Stimulated activated naive B cell treated with anti-CD40 and anti-IgM and Interleukin-4, amounts not matched to agents 10 μg/mL and 1 μg/mL and 100 μg/mL, for 72 hours (primary cell): ENCODE data around the gene CDC34.

Source experiments
- ATAC-seq, 2 donors: fragments of 150-1000 bp; cut with Tn5 transposase; replicated peaks; 2 replicates each; pipeline ENCODE4 v1.10.0; 2021; ENCODE audit warnings: moderate library complexity in 1 of 2
- DNase-seq: peaks from one replicate; pipeline ENCODE4 v3.0.0; 2021
- H3K27ac Mint-ChIP-seq: one replicate; pipeline ENCODE4 v1.8.0; 2022; ENCODE audit warnings: mild to moderate bottlenecking, mixed read lengths
- H3K27me3 Mint-ChIP-seq, 2 donors: one replicate each; pipeline ENCODE4 v1.8.0; 2022; ENCODE audit warnings: mixed read lengths in 2 of 2
- H3K36me3 Mint-ChIP-seq, 2 donors: one replicate each; pipeline ENCODE4 v1.8.0; 2022; ENCODE audit warnings: mixed read lengths in 2 of 2, mild to moderate bottlenecking in 1 of 2
- H3K4me1 Mint-ChIP-seq, 2 donors: one replicate each; pipeline ENCODE4 v1.8.0; 2022; ENCODE audit warnings: mixed read lengths in 2 of 2, mild to moderate bottlenecking in 1 of 2
- H3K4me3 Mint-ChIP-seq, 2 donors: one replicate each; pipeline ENCODE4 v1.8.0; 2022; ENCODE audit warnings: mild to moderate bottlenecking in 2 of 2, mixed read lengths in 2 of 2, moderate library complexity in 1 of 2
- H3K9me3 Mint-ChIP-seq, 2 donors: one replicate each; pipeline ENCODE4 v1.8.0; 2022; ENCODE audit warnings: mixed read lengths in 2 of 2, mild to moderate bottlenecking in 1 of 2

The CDC34 gene

GRCh38 chr19:494171-495080, 37.1 kb upstream of the CDC34 start:
- DNase-seq, result no peak
- ATAC-seq, result no peak
- no peak overlapping the region for H3K4me3 Mint-ChIP-seq
- H3K27ac Mint-ChIP-seq, result peak overlapping the region; percentile 25
- H3K4me1 Mint-ChIP-seq, result peaks cover 21 to 34% of the 10 kb centered on the region in 2 donors
- peaks cover 3 to 8% of the 10 kb centered on the region in 2 donors for H3K36me3 Mint-ChIP-seq
- H3K27me3 Mint-ChIP-seq, result peaks cover 29 to 41% of the 10 kb centered on the region in 2 donors
- H3K9me3 Mint-ChIP-seq, result peaks cover 0 to 2% of the 10 kb centered on the region in 2 donors

- peaks cover 0 to 2% of the 10 kb centered on the region in 2 donors for H3K9me3 Mint-ChIP-seq
- H3K27me3 Mint-ChIP-seq, result peaks cover 33 to 45% of the 10 kb centered on the region in 2 donors
- ATAC-seq (peak in 1 of 2 donors; percentile 13), DNase-seq (no peak)
- no peak overlapping the region for H3K27ac Mint-ChIP-seq
- peaks cover 3 to 10% of the 10 kb centered on the region in 2 donors for H3K36me3 Mint-ChIP-seq
- peaks cover 17 to 28% of the 10 kb centered on the region in 2 donors for H3K4me1 Mint-ChIP-seq
- no peak overlapping the region for H3K4me3 Mint-ChIP-seq
Observed at GRCh38 chr19:495081-495401, 36.5 kb upstream of the CDC34 start.

GRCh38 chr19:495402-496111, 36.0 kb upstream of the CDC34 start:
- peaks cover 17 to 23% of the 10 kb centered on the region in 2 donors for H3K4me1 Mint-ChIP-seq
- no peak overlapping the region for H3K4me3 Mint-ChIP-seq
- peaks cover 33 to 45% of the 10 kb centered on the region in 2 donors for H3K27me3 Mint-ChIP-seq
- peaks cover 0 to 2% of the 10 kb centered on the region in 2 donors for H3K9me3 Mint-ChIP-seq
- DNase-seq, result no peak
- peaks cover 3 to 10% of the 10 kb centered on the region in 2 donors for H3K36me3 Mint-ChIP-seq
- ATAC-seq, result peak; percentile 45 to 48
- H3K27ac Mint-ChIP-seq, result peak overlapping the region; percentile 25

GRCh38 chr19:496112-496665, 35.4 kb upstream of the CDC34 start, which contains the start of gene MADCAM1:
Gene MADCAM1 (plus strand): TSS chr19:496486. CDS start chr19:496500, 14 bp downstream.
- DNase-seq (no peak), ATAC-seq (no peak)
- Mint-ChIP-seq H3K4me3 (no peak within 1 kb of the TSS), H3K9me3 (peaks cover 0 to 2% of the 10 kb centered on the region in 2 donors), H3K27me3 (peaks cover 33 to 45% of the 10 kb centered on the region in 2 donors), H3K36me3 (peaks cover 3 to 10% of the 10 kb centered on the region in 2 donors), H3K27ac (peak within 1 kb of the TSS; percentile 25), H3K4me1 (peaks cover 17 to 23% of the 10 kb centered on the region in 2 donors)

- peaks cover 17 to 23% of the 10 kb centered on the region in 2 donors for H3K4me1 Mint-ChIP-seq
- DNase-seq (no peak), ATAC-seq (no peak)
- peaks cover 0 to 2% of the 10 kb centered on the region in 2 donors for H3K9me3 Mint-ChIP-seq
- peaks cover 3 to 10% of the 10 kb centered on the region in 2 donors for H3K36me3 Mint-ChIP-seq
- H3K4me3 Mint-ChIP-seq, result no peak overlapping the region
- no peak overlapping the region for H3K27ac Mint-ChIP-seq
- peaks cover 33 to 45% of the 10 kb centered on the region in 2 donors for H3K27me3 Mint-ChIP-seq
Observed at GRCh38 chr19:496986-497385, 34.6 kb upstream of the CDC34 start.

GRCh38 chr19:497491-497868, 34.1 kb upstream of the CDC34 start:
- Mint-ChIP-seq H3K27ac (no peak overlapping the region), H3K36me3 (peaks cover 3 to 13% of the 10 kb centered on the region in 2 donors), H3K4me1 (peaks cover 19 to 26% of the 10 kb centered on the region in 2 donors), H3K4me3 (no peak overlapping the region), H3K27me3 (peaks cover 33 to 45% of the 10 kb centered on the region in 2 donors), H3K9me3 (peaks cover 0 to 4% of the 10 kb centered on the region in 2 donors)
- DNase-seq (no peak), ATAC-seq (peak in 1 of 2 donors; percentile 6)

GRCh38 chr19:497869-498510, 33.6 kb upstream of the CDC34 start:
- DNase-seq, result no peak
- H3K27me3 Mint-ChIP-seq, result peaks cover 33 to 45% of the 10 kb centered on the region in 2 donors
- no peak overlapping the region for H3K27ac Mint-ChIP-seq
- H3K9me3 Mint-ChIP-seq, result peaks cover 0 to 4% of the 10 kb centered on the region in 2 donors
- peaks cover 20 to 29% of the 10 kb centered on the region in 2 donors for H3K4me1 Mint-ChIP-seq
- H3K36me3 Mint-ChIP-seq, result peaks cover 3 to 15% of the 10 kb centered on the region in 2 donors
- ATAC-seq, result peak in 1 of 2 donors; percentile 30
- H3K4me3 Mint-ChIP-seq, result peak overlapping the region; percentile 48 to 71

- ATAC-seq (peak in 1 of 2 donors; percentile 14), DNase-seq (no peak)
- peaks cover 33 to 44% of the 10 kb centered on the region in 2 donors for H3K27me3 Mint-ChIP-seq
- H3K27ac Mint-ChIP-seq, result no peak overlapping the region
- H3K4me1 Mint-ChIP-seq, result peaks cover 19 to 28% of the 10 kb centered on the region in 2 donors
- H3K9me3 Mint-ChIP-seq, result peaks cover 0 to 3% of the 10 kb centered on the region in 2 donors
- peaks cover 3 to 15% of the 10 kb centered on the region in 2 donors for H3K36me3 Mint-ChIP-seq
- peak overlapping the region in 1 of 2 donors; percentile 71 for H3K4me3 Mint-ChIP-seq
Observed at GRCh38 chr19:498511-498891, 33.1 kb upstream of the CDC34 start.

- Mint-ChIP-seq H3K4me1 (peaks cover 16 to 23% of the 10 kb centered on the region in 2 donors), H3K27ac (no peak overlapping the region), H3K4me3 (peak overlapping the region in 1 of 2 donors; percentile 12), H3K9me3 (peaks cover 0 to 3% of the 10 kb centered on the region in 2 donors), H3K36me3 (peaks cover 3 to 15% of the 10 kb centered on the region in 2 donors), H3K27me3 (peaks cover 33 to 38% of the 10 kb centered on the region in 2 donors)
- DNase-seq (no peak), ATAC-seq (no peak)
Observed at GRCh38 chr19:498977-499623, 32.5 kb upstream of the CDC34 start.

- Mint-ChIP-seq H3K27ac (no peak overlapping the region), H3K27me3 (peaks cover 18 to 20% of the 10 kb centered on the region in 2 donors), H3K9me3 (peaks cover 0 to 3% of the 10 kb centered on the region in 2 donors), H3K4me1 (peaks cover 17 to 36% of the 10 kb centered on the region in 2 donors), H3K36me3 (peaks cover 3 to 15% of the 10 kb centered on the region in 2 donors), H3K4me3 (no peak overlapping the region)
- no peak for DNase-seq
- no peak for ATAC-seq
Observed at GRCh38 chr19:501646-502045, 29.9 kb upstream of the CDC34 start.

GRCh38 chr19:504616-505015, 26.9 kb upstream of the CDC34 start:
- Mint-ChIP-seq H3K9me3 (peaks cover 0 to 3% of the 10 kb centered on the region in 2 donors), H3K27me3 (peaks cover 2% of the 10 kb centered on the region in 2 donors), H3K4me3 (no peak overlapping the region), H3K4me1 (peaks cover 23 to 36% of the 10 kb centered on the region in 2 donors), H3K36me3 (peaks cover 6 to 21% of the 10 kb centered on the region in 2 donors), H3K27ac (peak overlapping the region; percentile 73)
- DNase-seq (no peak), ATAC-seq (no peak)

GRCh38 chr19:506404-507285, 24.9 kb upstream of the CDC34 start:
- peak; percentile 95 for DNase-seq
- Mint-ChIP-seq H3K36me3 (peaks cover 12 to 25% of the 10 kb centered on the region in 2 donors), H3K27ac (peak overlapping the region; percentile 98), H3K9me3 (peaks cover 0 to 3% of the 10 kb centered on the region in 2 donors), H3K4me1 (peaks cover 36 to 51% of the 10 kb centered on the region in 2 donors), H3K27me3 (no peaks in the 10 kb centered on the region), H3K4me3 (peak overlapping the region; percentile 85 to 90)
- ATAC-seq, result peak; percentile 74 to 77
